CD4-positive, alpha-beta T cell treated with Interleukin-1 beta for 1 hour (primary cell): ENCODE measurements around the gene SAC3D1.
A peak's percentile ranks its signal among the peaks of the same experiment; 100 is the strongest.

Experiments
- DNase-seq, 2 donors: peaks; one replicate each; pipeline ENCODE4 v3.0.0-alpha.2; 2020 to 2022

SAC3D1 gene

GRCh38 chr11:65063532-65063931, 22.5 kb downstream of the SAC3D1 start:
- no peak for DNase-seq

GRCh38 chr11:65064847-65065240, 23.8 kb downstream of the SAC3D1 start:
- DNase-seq = no peak

- DNase-seq = no peak
These were observed 24.8 kb downstream of the SAC3D1 start for GRCh38 chr11:65065851-65066250.

- no peak for DNase-seq
These were observed 25.3 kb downstream of the SAC3D1 start for GRCh38 chr11:65066315-65066714.

- DNase-seq = no peak
These were observed 25.8 kb downstream of the SAC3D1 start for GRCh38 chr11:65066805-65067291.

GRCh38 chr11:65067446-65067845, 26.4 kb downstream of the SAC3D1 start:
- no peak for DNase-seq

- no peak for DNase-seq
These were observed 28.2 kb downstream of the SAC3D1 start for GRCh38 chr11:65069217-65069616.

GRCh38 chr11:65071907-65072630, 31.1 kb downstream of the SAC3D1 start:
- DNase-seq = no peak

- DNase-seq = no peak
These were observed 31.6 kb downstream of the SAC3D1 start for GRCh38 chr11:65072631-65072966.

GRCh38 chr11:65077451-65077850, 36.4 kb downstream of the SAC3D1 start:
- DNase-seq = no peak

GRCh38 chr11:65078151-65078550, 37.1 kb downstream of the SAC3D1 start:
- DNase-seq = peak; percentile 73 to 81

- DNase-seq = no peak
These were observed 37.9 kb downstream of the SAC3D1 start for GRCh38 chr11:65078786-65079342.

GRCh38 chr11:65083134-65083833, 42.3 kb downstream of the SAC3D1 start:
- DNase-seq = no peak

- DNase-seq = peak; percentile 96
These were observed 43.0 kb downstream of the SAC3D1 start, which contains the start of the genes CDCA5 and ZFPL1 for GRCh38 chr11:65083834-65084597. Gene CDCA5 (minus strand): TSS chr11:65084040. CDS start chr11:65083978, 62 bp downstream. Gene ZFPL1 (plus strand): TSS chr11:65084222. CDS start chr11:65084699, 477 bp downstream.

GRCh38 chr11:65084598-65085375, 43.8 kb downstream of the SAC3D1 start:
- no peak for DNase-seq

- no peak for DNase-seq
These were observed 44.4 kb downstream of the SAC3D1 start for GRCh38 chr11:65085446-65085845.

- no peak for DNase-seq
These were observed 45.8 kb downstream of the SAC3D1 start for GRCh38 chr11:65086809-65087208.

GRCh38 chr11:65087216-65087615, 46.2 kb downstream of the SAC3D1 start:
- no peak for DNase-seq

- DNase-seq = no peak
These were observed 46.8 kb downstream of the SAC3D1 start for GRCh38 chr11:65087827-65088226.

- DNase-seq = no peak
These were observed 48.6 kb downstream of the SAC3D1 start for GRCh38 chr11:65089621-65090020.

GRCh38 chr11:65090628-65091027, 49.6 kb downstream of the SAC3D1 start:
- no peak for DNase-seq
